Coronary artery (tissue), 2 donors: ENCODE measurements around the gene RTTN.
A peak's percentile ranks its signal among the peaks of the same experiment; 100 is the strongest.

Experiments used
- DNase-seq: peaks from one replicate; pipeline ENCODE4 v3.0.0-alpha.2; 2017; ENCODE audit warnings: low spot score
- H3K27ac ChIP-seq, 2 donors: fragments of 200-600 bp; sonication (generic); one replicate each; pipeline ENCODE4 v1.5.1; 2016 to 2019
- H3K4me3 ChIP-seq: fragments of 200-600 bp; sonication (generic); 2 replicates; pipeline ENCODE4 v1.5.1; 2016; ENCODE audit warnings: mild to moderate bottlenecking, moderate library complexity
- CTCF ChIP-seq: fragments of 200-600 bp; sonication (generic); IDR thresholded peaks from one replicate; pipeline ENCODE4 v1.5.1; 2019; ENCODE audit warnings: antibody characterized with exemption

Gene RTTN

GRCh38 chr18:70015127-70015526 lies 190.4 kb downstream of the RTTN start:
- peak overlapping the region; percentile 60 to 77 for H3K27ac ChIP-seq

GRCh38 chr18:70005580-70005979 lies 199.9 kb downstream of the RTTN start:
- Histone ChIP-seq H3K4me3 (peak overlapping the region; percentile 58), H3K27ac (peak overlapping the region; percentile 75 to 79)
- no peak for TF ChIP-seq CTCF
- DNase-seq, result no peak

More at GRCh38 chr18:70015127-70015526, 190.4 kb downstream of the RTTN start:
- TF ChIP-seq CTCF, result no peak
- no peak for DNase-seq
- peak overlapping the region; percentile 25 for H3K4me3 ChIP-seq

GRCh38 chr18:70004696-70005095 lies 200.8 kb downstream of the RTTN start:
- TF ChIP-seq CTCF, result no peak
- DNase-seq, result no peak
- no peak overlapping the region for H3K4me3 ChIP-seq
- peak overlapping the region; percentile 75 to 79 for H3K27ac ChIP-seq

- Histone ChIP-seq H3K27ac (no peak overlapping the region), H3K4me3 (no peak overlapping the region)
- no peak for DNase-seq
- no peak for TF ChIP-seq CTCF
Observed at GRCh38 chr18:69999656-70000055, 205.8 kb downstream of the RTTN start.

- Histone ChIP-seq H3K4me3 (no peak overlapping the region), H3K27ac (no peak overlapping the region)
- no peak for TF ChIP-seq CTCF
- no peak for DNase-seq
Observed at GRCh38 chr18:69998523-69998987, 206.9 kb downstream of the RTTN start.

GRCh38 chr18:69996951-69997798 lies 208.3 kb downstream of the RTTN start:
- DNase-seq, result no peak
- no peak overlapping the region for H3K4me3 ChIP-seq
- H3K27ac ChIP-seq, result no peak overlapping the region
- no peak for TF ChIP-seq CTCF

GRCh38 chr18:69996417-69996816 lies 209.1 kb downstream of the RTTN start:
- DNase-seq, result no peak
- Histone ChIP-seq H3K4me3 (no peak overlapping the region), H3K27ac (no peak overlapping the region)
- TF ChIP-seq CTCF, result no peak
